ENCODE data around the gene IFT122. TPM values are rescaled to one million over a fixed set of nuclear protein-coding genes. Genes with fewer than 3 reads are reported as not detected.

The IFT122 gene
- total and polyA plus RNA-seq, 2 donors (not counting 3 experiments of a cell fraction or from before 2014, with no cell fraction given) = 38.4 to 41.7 TPM

DNA sequence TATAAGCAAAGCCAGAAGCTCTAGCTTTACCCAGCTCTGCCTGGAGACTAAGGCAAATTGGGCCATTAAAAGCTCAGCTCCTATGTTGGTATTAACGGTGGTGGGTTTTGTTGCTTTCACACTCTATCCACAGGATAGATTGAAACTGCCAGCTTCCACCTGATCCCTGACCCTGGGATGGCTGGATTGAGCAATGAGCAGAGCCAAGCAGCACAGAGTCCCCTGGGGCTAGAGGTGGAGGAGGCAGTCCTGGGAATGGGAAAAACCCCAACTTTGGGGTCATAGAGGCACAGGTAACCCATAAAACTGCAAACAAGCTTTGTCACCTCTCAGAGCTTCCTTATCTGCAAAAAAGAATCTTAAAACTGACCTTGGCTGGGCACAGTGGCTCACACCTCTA is 95.1 kb downstream of the IFT122 start:
- H2AFZ ChIP-seq (ENCODE audit: low read depth, low read length) = no peak overlapping the region
- H3K36me3 ChIP-seq (ENCODE audit: control insufficient read depth in 2 of 2, extremely low read depth in 1 of 2, insufficient read depth in 2 of 2, low read length in 2 of 2) = no peaks in the 10 kb centered on the region
- no peak overlapping the region for H3K4me2 ChIP-seq (ENCODE audit: insufficient read depth, low read length)
- TF ChIP-seq FOS (IDR thresholded peaks at IDR 0.05; ENCODE audit: borderline replicate concordance, insufficient read depth, low read length) = no peak
- TF ChIP-seq CTCF (IDR thresholded peaks at IDR 0.05; ENCODE audit: extremely low read depth in 1 of 2, insufficient read depth in 1 of 2, low read depth in 1 of 2, low read length in 2 of 2) = no peak
- no peak for TF ChIP-seq POLR2A (IDR thresholded peaks at IDR 0.05; ENCODE audit: low read depth, low read length)
- no peak for TF ChIP-seq JUN (IDR thresholded peaks at IDR 0.05; ENCODE audit: borderline replicate concordance, insufficient read depth, insufficient read length, low read depth)
- no peak for TF ChIP-seq EZH2 (IDR thresholded peaks at IDR 0.05; ENCODE audit: borderline replicate concordance, low read depth, low read length, severe bottlenecking)
- TF ChIP-seq MYC (IDR thresholded peaks at IDR 0.05; ENCODE audit: low read depth, low read length) = no peak
- TF ChIP-seq GATA2 (IDR thresholded peaks at IDR 0.05; ENCODE audit: insufficient read depth, insufficient read length, low read depth, low read length) = no peak
- no peak for TF ChIP-seq POLR2AphosphoS5 (IDR thresholded peaks at IDR 0.05; ENCODE audit: insufficient read depth, low read depth, low read length)
- no peak for TF ChIP-seq MAX (IDR thresholded peaks at IDR 0.05; ENCODE audit: insufficient read depth, insufficient read length)
- H4K20me1 ChIP-seq (replicated peaks; ENCODE audit: control insufficient read depth, extremely low read depth, insufficient read depth, low read length) = no peaks in the 10 kb centered on the region
- intact Hi-C loops (cut with micrococcal nuclease) = no loop called here
- BruUV-seq (replicated peaks) = no TSS peak
- dilution Hi-C loops (cut with MboI; ENCODE audit: extremely low pct_ligation_motif_present, low sequenced_read_pairs) = no loop called here
- no peak for FAIRE-seq
- H3K27ac ChIP-seq (ENCODE audit: insufficient read depth, low read depth, low read length) = no peak overlapping the region
- H3K79me2 ChIP-seq (ENCODE audit: control insufficient read depth, insufficient read depth, low read length) = no peaks in the 10 kb centered on the region
- no peaks in the 10 kb centered on the region for H3K27me3 ChIP-seq (ENCODE audit: control insufficient read depth in 2 of 2, insufficient read depth in 2 of 2, low read length in 2 of 2)
- H3K4me3 ChIP-seq (replicated peaks in 1 of 3; ENCODE audit: insufficient read depth in 1 of 3, low read depth in 1 of 3, low read length in 3 of 3) = no peak overlapping the region
- ChIA-PET CTCF (interaction anchor here (0.8 to 1.5 kb wide), 7 partner anchors 9 to 45 kb away, joined by 3 to 8 read pairs (median 3); partner anchors contain the start of gene H1-8), POLR2A (no interaction called here)
- H3K9ac ChIP-seq (replicated peaks; ENCODE audit: extremely low read depth, insufficient read depth, low read length) = no peak overlapping the region
- H3K9me3 ChIP-seq (replicated peaks; ENCODE audit: control insufficient read depth, insufficient read depth, low read length) = no peaks in the 10 kb centered on the region
- H3K9me1 ChIP-seq (replicated peaks; ENCODE audit: control insufficient read depth, extremely low read depth, insufficient read depth, low read length) = no peaks in the 10 kb centered on the region
- H3K4me1 ChIP-seq (ENCODE audit: control insufficient read depth, extremely low read depth, insufficient read depth, low read length) = peaks cover 3% of the 10 kb centered on the region
- no peak for DNase-seq (ENCODE audit: low read depth, low spot score)

Measured in endothelial cell of umbilical vein (primary cell).